Activated CD4-positive, alpha-beta T cell treated with anti-CD3 and anti-CD28 coated beads, Interleukin-2, amount 10 ng/mL, durations not matched to agents 24 days and 14 days (primary cell): ENCODE measurements around the gene OR8B8. TPM values are rescaled to one million over a fixed set of nuclear protein-coding genes. Genes with fewer than 3 reads are reported as not detected.
"Not testable (repeated sequence)": the region's sequence is repeated elsewhere in the genome, so short reads cannot be mapped to it uniquely, and the experiment has no call there.

ENCODE experiments used
- DNase-seq: peaks from one replicate; pipeline ENCODE4 v3.0.0; 2022
- H3K27ac Mint-ChIP-seq: one replicate; pipeline ENCODE4 v1.8.0; 2022; ENCODE audit warnings: mild to moderate bottlenecking, mixed read lengths
- H3K27me3 Mint-ChIP-seq: one replicate; pipeline ENCODE4 v1.8.0; 2022; ENCODE audit warnings: mixed read lengths
- H3K36me3 Mint-ChIP-seq: one replicate; pipeline ENCODE4 v1.8.0; 2022; ENCODE audit warnings: low read depth, mild to moderate bottlenecking, mixed read lengths
- H3K4me1 Mint-ChIP-seq: one replicate; pipeline ENCODE4 v1.8.0; 2021; ENCODE audit warnings: mixed read lengths
- H3K4me3 Mint-ChIP-seq: one replicate; pipeline ENCODE4 v1.8.0; 2022; ENCODE audit warnings: mild to moderate bottlenecking, moderate library complexity, mixed read lengths
- H3K9me3 Mint-ChIP-seq: one replicate; pipeline ENCODE4 v1.8.0; 2021; ENCODE audit warnings: mixed read lengths
- intact Hi-C: fragments of 100-400 bp; cut with micrococcal nuclease; formaldehyde crosslinking; loops from one replicate; pipeline ENCODE4 v1.15.1; 2023
- total RNA-seq: library from RNA; stranded (reverse); gene quantifications from 2 replicates; pipeline ENCODE4 v1.2.3, GENCODE V29; 2022

The OR8B8 gene
- total RNA-seq, 1 donor from 2014 or later = not detected

GRCh38 chr11:124415356-124415923 is 30.1 kb downstream of the OR8B8 start:
- no peaks in the 10 kb centered on the region for H3K4me1 Mint-ChIP-seq
- intact Hi-C loops = loop anchor here (1.0 kb wide), 1 partner anchor 171 kb away; no protein-coding TSS in a partner anchor
- H3K9me3 Mint-ChIP-seq = no peaks in the 10 kb centered on the region
- H3K27ac Mint-ChIP-seq = no peak overlapping the region
- no peaks in the 10 kb centered on the region for H3K36me3 Mint-ChIP-seq
- H3K4me3 Mint-ChIP-seq = no peak overlapping the region
- peak; percentile 61 for DNase-seq
- peaks cover 3% of the 10 kb centered on the region for H3K27me3 Mint-ChIP-seq

DNA sequence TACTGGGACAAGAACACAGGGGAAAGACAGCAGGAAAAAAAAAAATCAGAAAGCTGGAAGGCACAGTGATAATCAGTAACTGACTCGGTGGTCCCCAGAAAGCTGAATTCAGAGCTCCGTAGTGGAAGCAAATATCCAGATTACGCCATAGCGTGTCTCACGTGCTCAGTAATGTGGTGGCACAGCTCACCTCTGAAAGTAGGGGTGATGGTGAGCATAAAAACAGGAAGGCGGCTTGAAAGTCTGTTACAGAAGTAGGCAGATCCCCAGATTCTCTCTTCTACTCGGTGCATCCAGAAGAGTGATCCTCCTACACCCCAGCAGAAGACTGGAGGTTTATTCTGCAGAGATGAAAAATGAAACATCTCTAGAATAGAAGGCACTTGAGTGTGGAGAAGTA is 35.6 kb downstream of the OR8B8 start:
- Mint-ChIP-seq H3K27me3 (peaks cover 6% of the 10 kb centered on the region), H3K27ac (no peak overlapping the region), H3K4me3 (no peak overlapping the region), H3K36me3 (no peaks in the 10 kb centered on the region), H3K4me1 (no peaks in the 10 kb centered on the region), H3K9me3 (no peaks in the 10 kb centered on the region)
- intact Hi-C loops = no loop called here
- DNase-seq = peak; percentile 19

GRCh38 chr11:124405581-124405980 is 39.9 kb downstream of the OR8B8 start:
- peaks cover 2% of the 10 kb centered on the region for H3K4me1 Mint-ChIP-seq
- peaks cover 4% of the 10 kb centered on the region for H3K27me3 Mint-ChIP-seq
- intact Hi-C loops = no loop called here
- no peaks in the 10 kb centered on the region for H3K36me3 Mint-ChIP-seq
- no peaks in the 10 kb centered on the region for H3K9me3 Mint-ChIP-seq
- H3K4me3 Mint-ChIP-seq = no peak overlapping the region
- no peak overlapping the region for H3K27ac Mint-ChIP-seq
- DNase-seq = no peak

- intact Hi-C loops = loop anchor here (2.0 kb wide), 1 partner anchor 184 kb away; no protein-coding TSS in a partner anchor
- not testable (repeated sequence) for H3K4me1 Mint-ChIP-seq, DNase-seq, H3K4me3 Mint-ChIP-seq, H3K36me3 Mint-ChIP-seq, H3K27ac Mint-ChIP-seq, H3K27me3 Mint-ChIP-seq, H3K9me3 Mint-ChIP-seq
Observed at GRCh38 chr11:124403186-124403585, 42.3 kb downstream of the OR8B8 start.

DNA sequence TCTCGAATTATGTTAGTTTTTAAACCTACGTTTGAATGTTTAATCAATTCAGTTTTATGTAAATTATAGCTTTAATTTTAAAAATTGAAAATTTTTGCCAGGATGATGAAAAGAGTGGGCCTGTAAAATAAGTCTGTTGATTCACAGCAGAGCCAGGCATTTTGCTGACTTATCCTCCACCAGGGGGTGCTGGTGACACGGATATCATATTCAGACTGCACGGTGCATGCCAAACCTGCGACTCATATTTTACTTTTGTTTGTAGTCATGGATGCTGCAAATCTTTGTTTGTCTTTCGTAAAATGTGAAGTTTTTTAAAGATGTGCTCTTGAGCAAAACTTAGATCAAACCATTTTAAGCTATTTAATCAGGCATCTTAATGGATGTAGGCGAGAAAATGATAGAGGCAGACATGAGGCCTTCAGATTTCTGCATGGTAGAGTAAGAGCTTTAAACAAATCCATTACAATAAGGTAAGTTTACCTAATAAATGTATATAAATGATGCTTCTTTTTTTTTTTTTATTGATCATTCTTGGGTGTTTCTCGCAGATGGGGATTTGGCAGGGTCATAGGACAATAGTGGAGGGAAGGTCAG is 43.1 kb downstream of the OR8B8 start:
- Mint-ChIP-seq H3K27me3 (no peaks in the 10 kb centered on the region), H3K4me1 (peaks cover 2% of the 10 kb centered on the region), H3K27ac (no peak overlapping the region), H3K9me3 (no peaks in the 10 kb centered on the region), H3K4me3 (no peak overlapping the region), H3K36me3 (no peaks in the 10 kb centered on the region)
- DNase-seq = peak; percentile 86
- intact Hi-C loops = loop anchor here (2.0 kb wide), 1 partner anchor 184 kb away; no protein-coding TSS in a partner anchor

- intact Hi-C loops = no loop called here
- no peaks in the 10 kb centered on the region for H3K27me3 Mint-ChIP-seq
Observed at GRCh38 chr11:124398924-124399323, 46.6 kb downstream of the OR8B8 start, which contains the start of gene OR8B3. Gene OR8B3, minus strand, starts transcription at chr11:124399024. Its CDS starts 1,673 bp downstream, at chr11:124397351.

GRCh38 chr11:124396847-124397246 is 48.6 kb downstream of the OR8B8 start:
- DNase-seq, intact Hi-C loops, H3K36me3 Mint-ChIP-seq, H3K9me3 Mint-ChIP-seq, H3K27me3 Mint-ChIP-seq, H3K27ac Mint-ChIP-seq, H3K4me3 Mint-ChIP-seq, H3K4me1 Mint-ChIP-seq: not testable (repeated sequence)

More at GRCh38 chr11:124398924-124399323, 46.6 kb downstream of the OR8B8 start, which contains the start of gene OR8B3:
- Mint-ChIP-seq H3K4me3 (no peak within 1 kb of the TSS), H3K36me3 (no peaks in the 10 kb centered on the region), H3K9me3 (no peaks in the 10 kb centered on the region), H3K27ac (no peak within 1 kb of the TSS), H3K4me1 (peaks cover 2% of the 10 kb centered on the region)
- no peak for DNase-seq

DNA sequence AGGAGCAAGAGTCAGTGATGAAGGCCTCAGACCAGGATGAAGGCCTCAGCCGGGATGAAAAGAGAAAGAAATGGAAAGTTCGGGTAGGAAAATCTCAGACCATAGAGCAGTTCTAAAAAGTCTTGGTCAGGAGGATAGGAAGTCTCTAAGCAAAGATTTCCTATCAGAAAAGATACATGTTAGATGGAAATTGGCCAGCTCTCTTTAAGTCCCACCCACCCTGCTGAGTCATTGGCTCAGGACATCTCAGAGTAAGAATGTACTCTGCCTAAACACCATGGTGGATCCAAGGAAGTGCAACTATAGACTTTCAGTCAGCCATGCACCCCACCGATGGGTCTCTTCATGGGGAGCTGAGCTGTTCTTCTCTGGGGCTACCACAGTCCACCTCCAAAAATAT is 51.1 kb downstream of the OR8B8 start:
- Mint-ChIP-seq H3K36me3 (no peaks in the 10 kb centered on the region), H3K9me3 (no peaks in the 10 kb centered on the region), H3K27ac (no peak overlapping the region), H3K4me1 (no peaks in the 10 kb centered on the region), H3K4me3 (no peak overlapping the region), H3K27me3 (no peaks in the 10 kb centered on the region)
- no peak for DNase-seq
- intact Hi-C loops = no loop called here

Other genes starting within 250 kb of the OR8B8 start
- gene OR8G1, start 204.6 kb downstream of the OR8B8 start, total RNA-seq = not detected in 2 replicates
- not detected in 2 replicates for gene OR8G5, start 189.3 kb downstream of the OR8B8 start, total RNA-seq
- gene OR8D1, start 131.7 kb downstream of the OR8B8 start, total RNA-seq = not detected in 2 replicates
- gene OR8D2, start 125.5 kb downstream of the OR8B8 start, total RNA-seq = not detected in 2 replicates
- gene OR8B2, start 61.2 kb downstream of the OR8B8 start, total RNA-seq = not detected in 2 replicates
- gene OR8B3, start 46.7 kb downstream of the OR8B8 start, total RNA-seq = not detected in 2 replicates
- gene OR8B4, start 20.8 kb downstream of the OR8B8 start, total RNA-seq = not detected in 2 replicates
- not detected in 2 replicates for gene OR8B12, start 98.0 kb upstream of the OR8B8 start, total RNA-seq
- not detected in 2 replicates for gene OR8A1, start 124.3 kb upstream of the OR8B8 start, total RNA-seq
- gene PANX3, start 165.7 kb upstream of the OR8B8 start, total RNA-seq = not detected in 2 replicates
- 31.0 and 31.6 TPM in 2 replicates for gene TBRG1, start 177.2 kb upstream of the OR8B8 start, total RNA-seq
- 5.3 and 6.4 TPM in 2 replicates for gene SIAE, start 228.0 kb upstream of the OR8B8 start, total RNA-seq
- gene SPA17, start 228.2 kb upstream of the OR8B8 start, total RNA-seq = 1.6 and 2.4 TPM in 2 replicates